Measurements from ENCODE around the gene NFATC2. TPM values are rescaled to one million over a fixed set of nuclear protein-coding genes. Genes with fewer than 3 reads are reported as not detected.

The NFATC2 gene
- total RNA-seq, 4 donors from 2014 or later, result 1.6 to 3.9 (median 2.8) TPM

- Histone ChIP-seq H3K9me3 (no peaks in the 10 kb centered on the region), H3K36me3 (peaks cover 0 to 4% of the 10 kb centered on the region in 2 donors), H3K4me3 (no peak overlapping the region), H3K4me1 (peaks cover 0 to 7% of the 10 kb centered on the region in 2 donors), H3K27ac (no peak overlapping the region), H3K27me3 (no peaks in the 10 kb centered on the region)
- intact Hi-C loops (cut with DNase I; ENCODE audit: low total_unique reads), result no loop called here
- TF ChIP-seq POLR2A (IDR thresholded peaks at IDR 0.05) (no peak), CTCF (IDR thresholded peaks at IDR 0.05 in 4 of 5, conservative IDR thresholded peaks at IDR 0.05 in 1 of 5) (no peak)
- in situ Hi-C loops (cut with MboI; ENCODE audit: low sequenced_read_pairs in 4 of 4), result no loop called here
- DNase-seq (no peak), ATAC-seq (no peak)
Observed at GRCh38 chr20:51514249-51514648, 28.3 kb downstream of the NFATC2 start.

GRCh38 chr20:51513545-51513944 lies 29.0 kb downstream of the NFATC2 start:
- no peaks in the 10 kb centered on the region for H3K9me3 ChIP-seq
- intact Hi-C loops (cut with DNase I; ENCODE audit: low total_unique reads) (no loop called here), in situ Hi-C loops (cut with MboI; ENCODE audit: low sequenced_read_pairs in 4 of 4) (no loop called here)
- no peak for TF ChIP-seq POLR2A (IDR thresholded peaks at IDR 0.05)
- H3K27me3 ChIP-seq, result no peaks in the 10 kb centered on the region
- peaks cover 0 to 4% of the 10 kb centered on the region in 2 donors for H3K36me3 ChIP-seq
- no peak overlapping the region for H3K4me3 ChIP-seq
- peaks cover under 1 to 7% of the 10 kb centered on the region in 2 donors for H3K4me1 ChIP-seq
- no peak overlapping the region for H3K27ac ChIP-seq
- DNase-seq, result no peak
- ATAC-seq, result no peak

- Histone ChIP-seq H3K27me3 (no peaks in the 10 kb centered on the region), H3K4me3 (no peak overlapping the region), H3K9me3 (no peaks in the 10 kb centered on the region), H3K36me3 (peaks cover 0 to 4% of the 10 kb centered on the region in 2 donors), H3K27ac (no peak overlapping the region), H3K4me1 (peaks cover 10 to 14% of the 10 kb centered on the region in 2 donors)
- in situ Hi-C loops (cut with MboI; ENCODE audit: low sequenced_read_pairs in 4 of 4), result no loop called here
- DNase-seq (no peak), ATAC-seq (no peak)
- TF ChIP-seq CTCF (IDR thresholded peaks at IDR 0.05 in 4 of 5, conservative IDR thresholded peaks at IDR 0.05 in 1 of 5) (no peak), POLR2A (IDR thresholded peaks at IDR 0.05) (no peak)
- intact Hi-C loops (cut with DNase I; ENCODE audit: low total_unique reads), result no loop called here
Observed at GRCh38 chr20:51512645-51513044, 29.9 kb downstream of the NFATC2 start.

DNA sequence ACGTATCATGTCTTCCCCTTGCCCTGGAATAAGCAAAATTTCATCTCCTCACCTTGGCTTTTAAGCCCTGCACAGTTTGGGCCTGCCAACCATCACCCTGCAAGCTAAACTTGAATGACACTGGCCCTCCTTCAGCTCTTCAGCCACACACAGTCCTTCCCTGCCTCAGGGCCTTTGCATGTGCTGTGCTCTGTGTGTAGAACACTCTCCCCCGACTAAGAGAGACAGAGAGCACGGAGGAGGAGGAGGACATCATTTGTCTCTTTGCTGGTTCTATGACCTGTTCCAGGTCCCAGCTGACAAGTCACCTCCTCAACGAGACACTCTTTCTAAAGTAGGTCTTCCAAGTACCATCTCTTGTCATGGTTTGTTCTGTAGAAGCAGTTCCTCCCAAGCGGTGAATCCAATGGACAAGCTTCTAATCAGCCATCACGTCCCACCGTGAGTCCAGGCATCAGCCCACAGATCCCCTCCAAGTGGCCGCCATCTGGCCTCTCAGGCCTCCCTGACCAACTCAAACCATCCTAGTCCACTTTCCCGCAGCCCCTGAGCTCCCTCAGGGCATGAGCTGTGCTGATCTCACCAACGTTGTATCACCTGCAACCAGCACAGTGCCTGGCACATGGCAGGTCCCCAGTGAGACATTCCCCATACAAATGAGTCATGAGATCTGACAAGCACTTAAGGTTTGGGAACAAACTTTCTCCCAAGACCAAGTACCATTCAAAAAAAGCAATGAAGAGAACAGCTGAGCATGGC lies 30.5 kb downstream of the NFATC2 start:
- DNase-seq, result no peak
- Histone ChIP-seq H3K4me3 (no peak overlapping the region), H3K4me1 (peaks cover 16 to 20% of the 10 kb centered on the region in 2 donors), H3K9me3 (no peaks in the 10 kb centered on the region), H3K27ac (no peak overlapping the region), H3K27me3 (no peaks in the 10 kb centered on the region), H3K36me3 (peaks cover 0 to 4% of the 10 kb centered on the region in 2 donors)
- ATAC-seq, result no peak
- intact Hi-C loops (cut with DNase I; ENCODE audit: low total_unique reads) (no loop called here), in situ Hi-C loops (cut with MboI; ENCODE audit: low sequenced_read_pairs in 4 of 4) (no loop called here)
- TF ChIP-seq POLR2A (IDR thresholded peaks at IDR 0.05) (no peak), CTCF (IDR thresholded peaks at IDR 0.05 in 4 of 5, conservative IDR thresholded peaks at IDR 0.05 in 1 of 5) (no peak)

- TF ChIP-seq POLR2A (IDR thresholded peaks at IDR 0.05) (no peak), CTCF (IDR thresholded peaks at IDR 0.05 in 4 of 5, conservative IDR thresholded peaks at IDR 0.05 in 1 of 5) (no peak)
- Histone ChIP-seq H3K4me3 (no peak overlapping the region), H3K4me1 (peaks cover 20% of the 10 kb centered on the region in 2 donors), H3K27ac (no peak overlapping the region), H3K36me3 (no peaks in the 10 kb centered on the region), H3K27me3 (no peaks in the 10 kb centered on the region), H3K9me3 (no peaks in the 10 kb centered on the region)
- intact Hi-C loops (cut with DNase I; ENCODE audit: low total_unique reads) (no loop called here), in situ Hi-C loops (cut with MboI; ENCODE audit: low sequenced_read_pairs in 4 of 4) (no loop called here)
- no peak for ATAC-seq
- DNase-seq, result no peak
Observed at GRCh38 chr20:51510936-51511605, 31.4 kb downstream of the NFATC2 start.
